ENCODE data around the gene DDX39B. TPM values are rescaled to one million over a fixed set of nuclear protein-coding genes. Genes with fewer than 3 reads are reported as not detected.
A peak's percentile ranks its signal among the peaks of the same experiment; 100 is the strongest.

DDX39B gene
- total and polyA plus RNA-seq, 2 of the 4 experiments (the other 2 are of a cell fraction) = 371 to 796 TPM

- Histone ChIP-seq H3K79me1 (ENCODE audit: low read depth in 1 of 2, low read length in 2 of 2) (no peaks in the 10 kb centered on the region), H2BK5ac (ENCODE audit: low read depth, low read length, poor library complexity, severe bottlenecking) (no peak overlapping the region), H2AK5ac (ENCODE audit: low read depth, low read length) (no peak overlapping the region), H2BK15ac (ENCODE audit: low read depth, low read length) (no peak overlapping the region), H3K27ac (ENCODE audit: insufficient read depth, low read length) (no peak overlapping the region), H4K91ac (ENCODE audit: insufficient read depth, low read depth, low read length) (no peak overlapping the region), H2AFZ (replicated peaks; ENCODE audit: low read length, poor library complexity) (peak overlapping the region; percentile 33), H3K18ac (ENCODE audit: low read depth, low read length) (no peak overlapping the region), H3K4ac (ENCODE audit: low read depth, low read length) (no peak overlapping the region), H3K4me1 (ENCODE audit: control insufficient read depth, insufficient read depth, low read length) (no peaks in the 10 kb centered on the region; the same call in 1 of the 2 replicates), H2AK9ac (replicated peaks; ENCODE audit: low read depth, low read length, poor library complexity) (no peak overlapping the region), H3K9me1 (ENCODE audit: insufficient read depth, low read length) (no peaks in the 10 kb centered on the region), H3K9ac (ENCODE audit: low read depth, low read length) (no peak overlapping the region), H2BK20ac (ENCODE audit: low read depth, low read length) (no peak overlapping the region), H4K20me1 (ENCODE audit: insufficient read depth, low read length) (no peaks in the 10 kb centered on the region), H3K23ac (ENCODE audit: low read depth, low read length) (no peak overlapping the region), H4K8ac (ENCODE audit: low read depth in 2 of 2, low read length in 2 of 2) (no peak overlapping the region), H3K9me3 (ENCODE audit: control insufficient read depth, insufficient read depth, low read length) (no peaks in the 10 kb centered on the region), H3K4me3 (ENCODE audit: insufficient read depth, low read depth, low read length) (no peak overlapping the region), H3K56ac (ENCODE audit: extremely low read depth, insufficient read depth, low read length) (no peak overlapping the region), H3K36me3 (ENCODE audit: control insufficient read depth, insufficient read depth, low read length) (no peaks in the 10 kb centered on the region), H3K14ac (replicated peaks; ENCODE audit: low read depth, low read length) (no peak overlapping the region), H3K27me3 (ENCODE audit: control insufficient read depth, insufficient read depth, low read length) (peaks cover 26% of the 10 kb centered on the region), H3K4me2 (ENCODE audit: low read depth, low read length) (no peak overlapping the region), H2BK120ac (ENCODE audit: low read depth, low read length) (no peak overlapping the region), H4K5ac (ENCODE audit: low read depth, low read length) (no peak overlapping the region)
- no TSS peak for BruUV-seq (replicated peaks)
- CTCF ChIA-PET = interaction anchor here (1.0 to 1.2 kb wide), 2 partner anchors 30 kb away, joined by 3 to 4 read pairs; no protein-coding TSS in a partner anchor
- POLR2A ChIA-PET (ENCODE audit: unreplicated experiment) = no interaction called here
- dilution Hi-C loops (cut with HindIII; ENCODE audit: low sequenced_read_pairs, unreplicated experiment) (no loop called here), intact Hi-C loops (cut with micrococcal nuclease) (no loop called here), in situ Hi-C loops (cut with MboI; ENCODE audit: low sequenced_read_pairs) (no loop called here)
- TF ChIP-seq MAZ (IDR thresholded peaks at IDR 0.05; ENCODE audit: borderline replicate concordance, low read depth, low read length) (no peak), RAD21 (IDR thresholded peaks at IDR 0.05; ENCODE audit: low read length) (no peak), MXI1 (IDR thresholded peaks at IDR 0.05; ENCODE audit: borderline replicate concordance, low read depth, low read length) (no peak), MAFK (IDR thresholded peaks at IDR 0.05; ENCODE audit: low read depth, low read length) (no peak), POLR2A (IDR thresholded peaks at IDR 0.05; ENCODE audit: low read depth, low read length) (no peak), RFX5 (IDR thresholded peaks at IDR 0.05; ENCODE audit: low read depth, low read length) (no peak), CEBPB (IDR thresholded peaks at IDR 0.05; ENCODE audit: low read depth, low read length) (no peak), BHLHE40 (IDR thresholded peaks at IDR 0.05; ENCODE audit: low read depth, low read length) (no peak), ELK1 (IDR thresholded peaks at IDR 0.05; ENCODE audit: borderline replicate concordance, low read depth, low read length) (no peak), USF2 (IDR thresholded peaks at IDR 0.05; ENCODE audit: low read depth, low read length) (no peak), SMC3 (IDR thresholded peaks at IDR 0.05; ENCODE audit: low read depth, low read length) (no peak)
- ATAC-seq (ENCODE audit: low read depth) (no peak), DNase-seq (no peak)
- whole genome bisulfite sequencing, 2 experiments (ENCODE audit: extremely low coverage in 2 of 2, insufficient read length in 1 of 2) = 71% methylated on average over 3 of the region's 3 CpGs; no CpG with 5 or more reads in 1 of the 2 experiments
Measured at GRCh38 chr6:31568537-31568961, 26.7 kb upstream of the DDX39B start.
